Muscle of arm (tissue), 12 donors: ENCODE data around the gene CCDC154. TPM values are rescaled to one million over a fixed set of nuclear protein-coding genes. Genes with fewer than 3 reads are reported as not detected.

ENCODE experiments used
- DNase-seq: peaks from one replicate; pipeline ENCODE4 v3.0.0-alpha.2; 2013
- polyA plus RNA-seq, 12 donors: library from polyadenylated mRNA; unstranded; fragments of 120-200 nt; gene quantifications; one replicate each; pipeline ENCODE4 v1.2.1, GENCODE V29; 2013; ENCODE audit not compliant: insufficient read length in 12 of 12

The CCDC154 gene
- polyA plus RNA-seq, 12 donors: 0.61 to 3.3 (median 1.8) TPM; not detected in 2

- no peak for DNase-seq
Measured at GRCh38 chr16:1393613-1394176, 50.7 kb downstream of the CCDC154 start.

- DNase-seq: no peak
Measured at GRCh38 chr16:1392826-1393225, 51.5 kb downstream of the CCDC154 start.

- DNase-seq: no peak
Measured at GRCh38 chr16:1390239-1390779, 54.0 kb downstream of the CCDC154 start.

GRCh38 chr16:1389762-1390161, 54.6 kb downstream of the CCDC154 start:
- no peak for DNase-seq

GRCh38 chr16:1387331-1387730, 57.0 kb downstream of the CCDC154 start:
- no peak for DNase-seq

- DNase-seq: no peak
Measured at GRCh38 chr16:1385232-1385631, 59.1 kb downstream of the CCDC154 start.

Other genes starting within 250 kb of the CCDC154 start
- gene TPSG1, start 219.3 kb downstream of the CCDC154 start, polyA plus RNA-seq: 1 to 10 TPM in 5 of 12 donors, under 1 TPM in 5, not detected in 2; 0.48 to 1.5 (median 1.1) TPM
- 1 to 10 TPM in 10 of 12 donors, not detected in 2; 1.0 to 9.9 (median 4.3) TPM for gene TPSB2, start 214.4 kb downstream of the CCDC154 start, polyA plus RNA-seq
- gene TPSAB1, start 203.9 kb downstream of the CCDC154 start, polyA plus RNA-seq: 1 to 10 TPM in 9 of 12 donors, under 1 TPM in 1, not detected in 2; 0.79 to 5.3 (median 1.7) TPM
- under 1 TPM in 8 of 12 donors, not detected in 4; 0.23 to 0.70 (median 0.51) TPM for gene TPSD1, start 188.5 kb downstream of the CCDC154 start, polyA plus RNA-seq
- gene UBE2I, start 134.9 kb downstream of the CCDC154 start, polyA plus RNA-seq: 100 to 1,000 TPM in 6 of 12 donors, 10 to 100 TPM in 5, not detected in 1; 78.4 to 213 (median 104) TPM
- 1 to 10 TPM in 3 of 12 donors, under 1 TPM in 7, not detected in 2; 0.40 to 1.3 (median 0.80) TPM for gene BAIAP3, start 110.9 kb downstream of the CCDC154 start, polyA plus RNA-seq
- gene TSR3, start 92.7 kb downstream of the CCDC154 start, polyA plus RNA-seq: 10 to 100 TPM in 11 of 12 donors, not detected in 1; 32.5 to 53.9 (median 42.2) TPM
- gene GNPTG, start 92.6 kb downstream of the CCDC154 start, polyA plus RNA-seq: 10 to 100 TPM in 11 of 12 donors, not detected in 1; 24.1 to 57.3 (median 34.2) TPM
- 10 to 100 TPM in 5 of 12 donors, 1 to 10 TPM in 6, not detected in 1; 6.1 to 20.1 (median 8.4) TPM for gene UNKL, start 29.9 kb downstream of the CCDC154 start, polyA plus RNA-seq
- gene UQCC4, start 23.8 kb downstream of the CCDC154 start, polyA plus RNA-seq: 10 to 100 TPM in 7 of 12 donors, 1 to 10 TPM in 4, not detected in 1; 7.8 to 12.7 (median 11.0) TPM
- gene PERCC1, start 13.5 kb downstream of the CCDC154 start, polyA plus RNA-seq: under 1 TPM in 4 of 12 donors, not detected in 8; 0.20 to 0.33 (median 0.25) TPM
- gene CLCN7, start 30.5 kb upstream of the CCDC154 start, polyA plus RNA-seq: 10 to 100 TPM in 11 of 12 donors, not detected in 1; 12.5 to 36.6 (median 24.0) TPM
- gene PTX4, start 44.4 kb upstream of the CCDC154 start, polyA plus RNA-seq: 1 to 10 TPM in 1 of 12 donors, under 1 TPM in 9, not detected in 2; 0.32 to 1.1 (median 0.49) TPM
- 10 to 100 TPM in 11 of 12 donors, not detected in 1; 14.7 to 53.4 (median 22.8) TPM for gene TELO2, start 48.8 kb upstream of the CCDC154 start, polyA plus RNA-seq
- 10 to 100 TPM in 10 of 12 donors, 1 to 10 TPM in 1, not detected in 1; 8.7 to 15.9 (median 12.8) TPM for gene TMEM204, start 89.1 kb upstream of the CCDC154 start, polyA plus RNA-seq
- gene IFT140, start 167.5 kb upstream of the CCDC154 start, polyA plus RNA-seq: 10 to 100 TPM in 6 of 12 donors, 1 to 10 TPM in 5, not detected in 1; 7.3 to 23.5 (median 10.8) TPM
- gene CRAMP1, start 167.8 kb upstream of the CCDC154 start, polyA plus RNA-seq: 10 to 100 TPM in 11 of 12 donors, not detected in 1; 12.0 to 37.0 (median 14.9) TPM
- gene JPT2, start 233.7 kb upstream of the CCDC154 start, polyA plus RNA-seq: 10 to 100 TPM in 11 of 12 donors, not detected in 1; 39.0 to 67.5 (median 48.1) TPM